ENCODE measurements around the gene GOLGA8O.
"Not testable (repeated sequence)": the region's sequence is repeated elsewhere in the genome, so short reads cannot be mapped to it uniquely, and the experiment has no call there.

Gene GOLGA8O

GRCh38 chr15:32455534-32455933, at the start of gene GOLGA8O:
TSS of gene GOLGA8O (minus strand) at chr15:32455634. CDS start at chr15:32455536, 98 bp downstream.
- not testable (repeated sequence) for DNase-seq

DNA sequence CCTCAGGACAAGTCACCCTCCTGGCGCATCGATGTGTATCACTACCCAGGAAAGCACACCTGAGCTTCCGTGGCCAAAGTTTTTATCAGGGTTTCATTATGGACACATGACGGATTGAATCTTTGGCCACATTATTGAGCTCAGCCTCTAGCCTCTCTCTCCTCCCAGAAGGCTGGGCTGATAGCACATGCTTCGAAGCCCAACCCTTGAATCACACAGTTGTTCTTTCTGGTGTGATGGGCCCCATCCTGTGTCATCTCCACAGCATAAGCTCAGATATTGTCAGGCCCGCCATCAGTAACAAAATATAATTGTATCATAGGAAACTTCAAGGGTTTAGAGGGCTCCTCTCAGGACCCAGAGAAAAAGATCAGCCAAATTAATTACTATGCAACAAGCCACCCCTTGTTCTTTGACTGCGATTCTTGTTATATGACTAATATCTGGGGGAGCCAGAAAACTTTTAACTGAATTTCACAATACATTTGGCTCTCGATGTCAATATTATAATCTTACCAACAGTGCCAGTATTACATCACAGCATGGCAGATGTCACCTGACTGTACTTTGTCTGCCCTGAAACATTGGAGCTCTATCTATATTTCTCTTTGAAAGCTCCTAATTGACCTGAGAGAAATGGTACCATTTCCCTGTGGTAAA, 48.8 kb upstream of the GOLGA8O start:
- DNase-seq, result not testable (repeated sequence)

DNA sequence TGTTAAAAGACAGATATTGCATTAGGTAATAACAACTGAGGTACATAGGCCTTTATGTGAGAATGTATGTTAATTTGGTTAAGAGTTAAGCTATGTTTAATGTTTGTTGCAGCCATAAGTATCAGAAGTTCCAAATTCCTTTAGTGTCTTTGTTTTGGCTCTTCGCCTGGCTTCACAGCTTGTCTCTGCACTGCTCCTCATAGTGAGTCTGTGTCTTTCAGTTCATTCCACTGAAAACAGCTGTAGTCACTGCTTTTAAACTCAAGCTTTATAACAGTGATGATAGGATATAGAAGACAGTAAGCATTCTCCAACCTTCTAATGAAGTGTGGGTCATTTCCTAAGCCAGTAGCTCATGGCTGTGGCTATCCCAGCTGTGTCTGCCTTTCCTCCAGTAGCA, 47.5 kb upstream of the GOLGA8O start:
- DNase-seq, result not testable (repeated sequence)

- not testable (repeated sequence) for DNase-seq
Measured at GRCh38 chr15:32492768-32493167, 37.3 kb upstream of the GOLGA8O start.

DNA sequence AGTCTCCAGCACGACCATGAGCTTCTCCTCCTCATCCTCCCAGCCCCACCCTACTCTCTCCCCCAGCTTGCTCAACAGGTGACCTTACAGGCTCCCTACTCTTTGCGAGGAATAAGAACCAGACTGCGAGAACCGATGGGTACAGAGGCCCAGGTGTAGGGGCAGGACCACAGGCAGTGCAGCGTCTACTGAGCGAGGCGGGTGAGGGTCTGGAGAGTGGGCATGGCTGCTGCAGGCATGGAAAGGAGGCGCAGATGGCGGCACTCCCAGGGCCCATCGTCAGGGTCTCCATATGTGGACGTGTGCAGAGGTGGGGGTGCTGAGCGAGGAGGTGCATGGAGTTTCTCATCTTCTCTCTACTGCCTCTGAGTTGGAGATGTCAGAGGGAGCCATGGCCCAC, 31.0 kb upstream of the GOLGA8O start:
- DNase-seq, result not testable (repeated sequence)

- not testable (repeated sequence) for DNase-seq
Measured at GRCh38 chr15:32483377-32483776, 27.9 kb upstream of the GOLGA8O start.

DNA sequence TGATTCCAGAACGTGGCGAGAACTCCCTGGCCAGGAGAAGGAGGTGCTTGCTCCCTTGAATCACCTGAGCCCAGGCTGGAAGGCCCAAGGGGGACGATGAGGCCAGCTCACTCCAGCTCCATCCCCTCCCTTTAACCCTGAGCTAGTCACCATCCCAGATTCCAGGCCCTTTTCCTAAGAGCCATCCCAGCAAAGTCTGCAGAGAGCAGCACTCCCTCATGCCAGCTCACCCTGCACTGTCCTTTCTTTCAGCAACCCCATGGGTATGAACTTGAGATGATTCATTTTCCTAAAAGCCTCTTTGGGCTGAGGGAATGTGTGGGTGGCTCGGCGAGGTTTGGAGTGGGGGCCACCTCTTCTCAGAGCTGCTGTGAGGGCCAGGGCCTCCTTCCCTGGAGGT, 26.2 kb upstream of the GOLGA8O start:
- not testable (repeated sequence) for DNase-seq

GRCh38 chr15:32468076-32468475, 12.6 kb upstream of the GOLGA8O start:
- DNase-seq, result not testable (repeated sequence)

DNA sequence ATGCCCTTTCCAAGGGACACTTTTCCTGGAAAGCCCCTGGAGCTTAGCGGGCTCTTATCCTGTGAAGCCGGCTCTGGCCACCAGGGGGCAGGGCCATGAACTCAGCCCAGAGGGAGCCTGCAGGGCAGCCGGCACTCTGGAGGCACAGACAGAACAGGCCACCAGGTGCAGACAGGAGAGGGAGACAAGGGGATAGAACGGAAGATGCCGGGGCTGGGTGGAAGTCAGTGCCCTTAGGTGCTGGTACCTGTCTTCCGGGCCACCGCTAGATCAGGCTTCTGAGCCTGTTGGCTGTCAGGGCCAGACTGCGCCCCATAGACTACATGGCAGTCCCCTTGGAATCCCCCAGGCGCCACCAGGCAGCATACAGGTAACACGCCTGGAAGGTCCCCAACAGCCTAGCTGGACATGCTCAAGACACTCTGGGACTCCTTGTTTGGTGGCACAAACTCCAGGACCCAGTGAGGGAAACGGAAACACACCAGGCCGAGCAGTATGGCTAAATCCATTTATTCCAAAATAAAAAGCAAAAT, 14.9 kb downstream of the GOLGA8O start:
- not testable (repeated sequence) for DNase-seq

GRCh38 chr15:32434102-32434963, 21.1 kb downstream of the GOLGA8O start:
- not testable (repeated sequence) for DNase-seq

GRCh38 chr15:32427635-32428034, 27.8 kb downstream of the GOLGA8O start:
- not testable (repeated sequence) for DNase-seq

DNA sequence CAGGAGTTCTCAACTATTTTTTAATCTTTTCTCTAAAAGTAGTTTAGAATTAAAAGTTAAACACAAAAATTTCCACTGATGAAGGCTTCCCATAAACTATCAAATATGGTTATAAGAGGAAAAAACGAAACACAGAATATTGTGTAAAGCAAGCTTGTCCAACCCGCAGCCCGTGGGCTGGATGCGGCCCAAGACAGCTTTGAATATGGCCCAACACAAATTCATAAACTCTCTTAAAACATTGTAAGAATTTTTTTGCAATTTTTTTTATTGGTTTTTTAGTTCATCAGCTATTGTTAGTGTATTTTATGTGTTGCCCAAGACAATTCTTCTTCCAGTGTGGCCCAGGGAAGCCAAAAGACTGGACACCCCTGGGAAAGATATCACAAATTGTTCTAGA, 28.9 kb downstream of the GOLGA8O start:
- DNase-seq, result not testable (repeated sequence)

DNA sequence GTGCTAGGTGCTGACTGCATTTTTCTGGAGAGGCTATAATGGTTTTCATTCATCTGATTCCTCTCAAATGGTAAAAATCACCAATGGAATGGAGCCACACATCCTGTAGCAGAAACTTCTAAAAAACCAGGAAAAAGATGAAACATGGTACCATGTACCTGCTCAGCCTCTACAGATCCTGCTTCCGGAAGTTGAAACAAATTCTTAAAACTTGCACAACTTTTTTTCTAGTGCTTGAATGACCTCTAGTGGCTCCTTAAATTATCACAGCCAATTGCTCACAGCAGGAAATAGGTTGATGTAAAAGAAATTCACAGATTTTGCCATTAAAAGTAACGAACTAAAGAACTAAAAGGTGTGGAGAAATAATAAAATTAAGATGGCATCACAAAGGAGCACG, 47.5 kb downstream of the GOLGA8O start:
- DNase-seq, result not testable (repeated sequence)

DNA sequence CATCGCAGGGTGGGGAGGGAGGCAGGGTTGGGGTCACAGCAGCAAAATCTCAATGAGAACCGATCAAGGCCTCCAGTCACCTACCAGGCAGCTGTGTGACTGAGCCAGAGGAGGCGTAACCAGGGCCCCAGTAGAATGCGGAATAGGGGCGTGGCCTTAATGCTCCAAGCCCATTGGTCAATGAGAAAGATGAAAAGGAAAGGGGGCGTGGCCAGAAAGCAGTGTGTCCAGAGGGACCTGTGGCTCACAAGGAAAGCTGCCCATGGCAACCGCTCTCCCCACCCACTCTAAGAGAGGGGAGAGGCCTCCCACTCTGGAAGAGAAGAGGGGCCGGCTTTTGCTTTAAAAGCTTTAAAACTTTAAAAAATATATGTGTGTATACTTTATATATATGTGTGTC, 52.2 kb downstream of the GOLGA8O start, which contains the start of gene GOLGA8K:
Gene GOLGA8K, minus strand, starts transcription at position 101 of the 400 bp plus-strand sequence. Its CDS starts 98 bp downstream, at position 3.
- not testable (repeated sequence) for DNase-seq

GRCh38 chr15:32396522-32396921, 58.9 kb downstream of the GOLGA8O start:
- not testable (repeated sequence) for DNase-seq

Measured in hematopoietic multipotent progenitor cell treated with erythropoietin and hydrocortisone succinate and interleukin-3 and kit ligand, for 8 days (in vitro differentiated cells).